Upper lobe of left lung (tissue), 6 donors: Measurements from ENCODE around the gene AHDC1. TPM values are rescaled to one million over a fixed set of nuclear protein-coding genes. Genes with fewer than 3 reads are reported as not detected.
"Not testable (repeated sequence)": the region's sequence is repeated elsewhere in the genome, so short reads cannot be mapped to it uniquely, and the experiment has no call there.

Source experiments
- ATAC-seq, 2 donors: fragments of 200-7000 bp; cut with Tn5 transposase; one replicate each; pipeline ENCODE4 v1.9.1; 2022; ENCODE audit warnings: mild to moderate bottlenecking in 2 of 2, moderate library complexity in 2 of 2; ENCODE audit not compliant: low FRiP score in 2 of 2
- DNase-seq, 2 donors: peaks; one replicate each; pipeline ENCODE4 v3.0.0-alpha.2; 2019 to 2020
- H3K27ac ChIP-seq, 4 donors: fragments of 200-600 bp; sonication (generic); one replicate each; pipeline ENCODE4 v1.5.1; 2016 to 2019
- H3K27me3 ChIP-seq, 4 donors: fragments of 200-600 bp; sonication (generic); one replicate each; pipeline ENCODE4 v1.5.1; 2017 to 2019
- H3K36me3 ChIP-seq, 4 donors: fragments of 200-600 bp; sonication (generic); one replicate each; pipeline ENCODE4 v1.5.1; 2016 to 2019
- H3K4me1 ChIP-seq, 4 donors: fragments of 200-600 bp; sonication (generic); one replicate each; pipeline ENCODE4 v1.5.1; 2018 to 2019
- H3K4me3 ChIP-seq, 4 donors: fragments of 200-600 bp; sonication (generic); one replicate each; pipeline ENCODE4 v1.5.1; 2017 to 2019; ENCODE audit warnings: mild to moderate bottlenecking in 2 of 4, moderate library complexity in 1 of 4
- H3K9me3 ChIP-seq, 4 donors: fragments of 200-600 bp; sonication (generic); one replicate each; pipeline ENCODE4 v1.5.1; 2018 to 2019
- CTCF ChIP-seq, 6 experiments: fragments of 450-650 bp in 4 of 6; fragments of 200-600 bp in 2 of 6; sonication (generic) in 2 of 6; IDR thresholded peaks; one replicate each; pipeline ENCODE4 v1.5.1; 2016 to 2019; ENCODE audit warnings: antibody characterized with exemption in 6 of 6
- EP300 ChIP-seq, 4 donors: sonication (generic); formaldehyde crosslinking; IDR thresholded peaks; one replicate each; pipeline ENCODE4 v1.5.1; 2017; ENCODE audit warnings: antibody characterized with exemption in 4 of 4, control low read depth in 2 of 4
- POLR2A ChIP-seq, 4 donors: fragments of 450-650 bp; IDR thresholded peaks; one replicate each; pipeline ENCODE4 v1.5.1; 2016 to 2017; ENCODE audit warnings: antibody characterized with exemption in 4 of 4, mild to moderate bottlenecking in 2 of 4
- POLR2AphosphoS5 ChIP-seq, 2 donors: sonication (generic); formaldehyde crosslinking; IDR thresholded peaks; one replicate each; pipeline ENCODE4 v1.5.1; 2017; ENCODE audit warnings: antibody characterized with exemption in 2 of 2
- WGBS, 2 donors: methylation state at CpG; one replicate each; pipeline ENCODE4 v1.1.5; 2017 to 2018; 5-methylcytosine and 5-hydroxymethylcytosine counted together
- total RNA-seq, 6 donors: library from RNA; depleted of rRNA in 4 of 6; stranded (reverse); fragments of >200 nt in 4 of 6; gene quantifications; one replicate each; pipeline versions ENCODE4 v1.1.0 to v1.2.1, GENCODE V29; 2016 to 2021
- donor health status: DM: no; HTN: no; CAD: no; lungs with moderate emphysema.
- donor health status: DM: no; HTN: yes; CAD: no; lungs with severe emphysema.

The AHDC1 gene
- total RNA-seq, 6 donors from 2014 or later, result 10.8 to 43.4 (median 26.2) TPM

GRCh38 chr1:27643600-27644368, 39.8 kb upstream of the AHDC1 start:
- DNase-seq (no peak), ATAC-seq (peak; percentile 76 to 89)
- Histone ChIP-seq H3K4me1 (peaks cover 0 to 7% (median 6%) of the 10 kb centered on the region in 4 donors), H3K27ac (no peak overlapping the region), H3K4me3 (no peak overlapping the region), H3K9me3 (no peaks in the 10 kb centered on the region), H3K27me3 (no peaks in the 10 kb centered on the region), H3K36me3 (no peaks in the 10 kb centered on the region)
- 22 to 32% methylated on average over 12 to 13 of the region's 13 CpGs for WGBS, 2 donors
- TF ChIP-seq POLR2A (IDR thresholded peaks at IDR 0.05), result no peak
- TF ChIP-seq CTCF (IDR thresholded peaks at IDR 0.05), result peak; percentile 79 to 89 (median 83)
- no peak for TF ChIP-seq EP300 (IDR thresholded peaks at IDR 0.05)
- no peak for TF ChIP-seq POLR2AphosphoS5 (IDR thresholded peaks at IDR 0.05)

GRCh38 chr1:27640514-27640913, 36.6 kb upstream of the AHDC1 start:
- ATAC-seq, DNase-seq, H3K27ac ChIP-seq, H3K36me3 ChIP-seq, H3K9me3 ChIP-seq, H3K4me3 ChIP-seq, H3K27me3 ChIP-seq: not testable (repeated sequence)
- peaks cover 8 to 24% (median 13%) of the 10 kb centered on the region in 4 donors for H3K4me1 ChIP-seq
- WGBS, 2 donors, result 86 to 91% methylated on average over 9 of the region's 9 CpGs

GRCh38 chr1:27638805-27639204, 34.9 kb upstream of the AHDC1 start:
- 91 to 97% methylated on average over 2 of the region's 2 CpGs for WGBS, 2 donors
- no peaks in the 10 kb centered on the region for H3K36me3 ChIP-seq
- no peak for ATAC-seq

GRCh38 chr1:27638047-27638734, 34.2 kb upstream of the AHDC1 start:
- H3K27ac ChIP-seq, result peak overlapping the region in 1 of 4 donors; percentile 3

More at GRCh38 chr1:27638805-27639204, 34.9 kb upstream of the AHDC1 start:
- Histone ChIP-seq H3K9me3 (no peaks in the 10 kb centered on the region), H3K27ac (no peak overlapping the region), H3K4me3 (no peak overlapping the region), H3K4me1 (peaks cover 15 to 36% (median 26%) of the 10 kb centered on the region in 4 donors), H3K27me3 (no peaks in the 10 kb centered on the region)
- DNase-seq, result no peak
- TF ChIP-seq POLR2A (IDR thresholded peaks at IDR 0.05), result no peak
- no peak for TF ChIP-seq POLR2AphosphoS5 (IDR thresholded peaks at IDR 0.05)
- no peak for TF ChIP-seq EP300 (IDR thresholded peaks at IDR 0.05)
- no peak for TF ChIP-seq CTCF (IDR thresholded peaks at IDR 0.05)

More at GRCh38 chr1:27638047-27638734, 34.2 kb upstream of the AHDC1 start:
- Histone ChIP-seq H3K4me1 (peaks cover 18 to 39% (median 31%) of the 10 kb centered on the region in 4 donors), H3K27me3 (no peaks in the 10 kb centered on the region), H3K4me3 (no peak overlapping the region), H3K9me3 (no peaks in the 10 kb centered on the region), H3K36me3 (no peaks in the 10 kb centered on the region)
- WGBS, 2 donors, result 79% methylated on average over 5 of the region's 5 CpGs
- ATAC-seq, result no peak
- no peak for DNase-seq
- TF ChIP-seq POLR2AphosphoS5 (IDR thresholded peaks at IDR 0.05), result no peak
- TF ChIP-seq POLR2A (IDR thresholded peaks at IDR 0.05), result no peak
- TF ChIP-seq EP300 (IDR thresholded peaks at IDR 0.05), result no peak
- TF ChIP-seq CTCF (IDR thresholded peaks at IDR 0.05), result no peak
